AG09309 (cell line): ENCODE results near the gene QRSL1.

ENCODE experiments used
- DNase-seq: peaks from one replicate; pipeline ENCODE4 v3.0.0-alpha.2; 2010; ENCODE audit warnings: low read depth
- H3K4me3 ChIP-seq: 2 replicates; pipeline ENCODE4 v1.5.1; 2011; ENCODE audit warnings: mild to moderate bottlenecking, low read depth, low read length, moderate library complexity; ENCODE audit not compliant: control insufficient read depth
- TF ChIP-seq, protein P1 (sequence below): IDR thresholded peaks from 2 replicates; pipeline ENCODE4 v1.5.1; 2011; ENCODE audit warnings: mild to moderate bottlenecking, low read depth, low read length, inconsistent platforms; ENCODE audit not compliant: insufficient read depth, control insufficient read depth; ENCODE audit errors: missing control alignments

The QRSL1 gene

DNA sequence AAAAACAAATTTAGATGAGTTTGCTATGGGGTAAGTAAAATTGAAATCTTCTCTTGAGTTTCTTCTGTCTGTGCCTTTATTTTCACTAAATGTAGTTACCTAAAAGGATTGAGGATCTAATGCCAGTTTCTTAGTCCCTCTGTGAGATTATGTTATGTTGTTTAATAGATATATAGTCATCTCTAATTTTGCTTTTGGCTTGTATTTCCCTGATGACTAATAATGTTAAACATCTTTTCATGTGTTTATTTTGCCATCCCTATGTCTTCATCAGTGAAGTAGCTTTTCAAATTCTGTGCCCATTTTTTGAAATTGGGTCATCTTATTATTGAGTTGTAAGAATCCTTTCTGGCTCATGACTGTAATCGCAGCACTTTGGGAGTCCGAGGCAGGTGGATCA lies 13.7 kb downstream of the QRSL1 start:
- no peak for DNase-seq
- H3K4me3 ChIP-seq, result no peak overlapping the region
- TF ChIP-seq, protein P1, sequence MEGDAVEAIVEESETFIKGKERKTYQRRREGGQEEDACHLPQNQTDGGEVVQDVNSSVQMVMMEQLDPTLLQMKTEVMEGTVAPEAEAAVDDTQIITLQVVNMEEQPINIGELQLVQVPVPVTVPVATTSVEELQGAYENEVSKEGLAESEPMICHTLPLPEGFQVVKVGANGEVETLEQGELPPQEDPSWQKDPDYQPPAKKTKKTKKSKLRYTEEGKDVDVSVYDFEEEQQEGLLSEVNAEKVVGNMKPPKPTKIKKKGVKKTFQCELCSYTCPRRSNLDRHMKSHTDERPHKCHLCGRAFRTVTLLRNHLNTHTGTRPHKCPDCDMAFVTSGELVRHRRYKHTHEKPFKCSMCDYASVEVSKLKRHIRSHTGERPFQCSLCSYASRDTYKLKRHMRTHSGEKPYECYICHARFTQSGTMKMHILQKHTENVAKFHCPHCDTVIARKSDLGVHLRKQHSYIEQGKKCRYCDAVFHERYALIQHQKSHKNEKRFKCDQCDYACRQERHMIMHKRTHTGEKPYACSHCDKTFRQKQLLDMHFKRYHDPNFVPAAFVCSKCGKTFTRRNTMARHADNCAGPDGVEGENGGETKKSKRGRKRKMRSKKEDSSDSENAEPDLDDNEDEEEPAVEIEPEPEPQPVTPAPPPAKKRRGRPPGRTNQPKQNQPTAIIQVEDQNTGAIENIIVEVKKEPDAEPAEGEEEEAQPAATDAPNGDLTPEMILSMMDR, result no peak

DNA sequence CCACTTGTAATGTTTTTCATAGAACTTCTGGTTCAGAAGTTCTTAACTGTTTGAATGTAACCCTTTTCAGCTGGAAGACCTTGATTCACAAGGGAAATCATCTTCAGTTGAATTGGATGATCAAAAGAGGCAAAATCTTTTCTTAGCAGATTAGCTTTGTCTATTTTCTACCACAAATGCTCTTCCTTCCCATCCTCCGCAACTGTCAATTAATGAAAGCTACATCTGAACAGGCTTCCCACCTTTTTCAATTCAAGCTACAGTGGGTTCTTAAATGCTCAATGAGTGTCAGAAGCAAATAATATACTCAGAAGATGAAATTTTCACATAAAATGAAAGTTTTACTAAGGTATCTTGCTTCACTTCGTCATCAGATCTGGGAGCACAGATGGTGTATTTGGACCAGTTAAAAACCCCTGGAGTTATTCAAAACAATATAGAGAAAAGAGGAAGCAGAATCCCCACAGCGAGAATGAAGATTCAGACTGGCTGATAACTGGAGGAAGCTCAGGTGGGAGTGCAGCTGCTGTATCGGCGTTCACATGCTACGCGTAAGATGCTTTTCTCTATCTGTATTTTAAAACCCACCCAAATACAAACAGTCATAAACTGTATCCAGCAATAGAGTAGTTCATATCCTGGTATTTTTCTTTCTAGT lies 19.4 kb downstream of the QRSL1 start:
- TF ChIP-seq, protein P1, result no peak
- no peak overlapping the region for H3K4me3 ChIP-seq
- DNase-seq, result no peak

DNA sequence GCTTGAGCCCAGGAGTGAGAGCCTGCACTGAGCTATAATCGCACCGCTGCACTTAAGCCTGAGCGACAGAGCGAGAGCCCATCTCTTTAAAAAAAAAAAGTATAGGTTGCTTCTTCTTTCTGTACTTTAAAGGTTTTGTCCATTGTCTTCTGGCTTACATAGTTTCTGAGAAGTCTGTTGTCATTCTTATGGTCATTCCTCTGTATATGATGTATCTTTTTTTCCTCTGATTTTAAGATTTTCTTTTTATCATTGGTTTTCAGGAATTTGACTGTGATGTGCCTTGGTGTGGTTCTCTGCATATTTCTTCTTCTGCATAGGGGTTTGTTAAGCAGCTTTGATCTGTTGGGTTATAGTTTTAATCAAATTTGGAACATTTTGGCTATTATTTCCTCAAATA lies 29.1 kb downstream of the QRSL1 start:
- TF ChIP-seq, protein P1, result no peak
- no peak for DNase-seq
- no peak overlapping the region for H3K4me3 ChIP-seq

DNA sequence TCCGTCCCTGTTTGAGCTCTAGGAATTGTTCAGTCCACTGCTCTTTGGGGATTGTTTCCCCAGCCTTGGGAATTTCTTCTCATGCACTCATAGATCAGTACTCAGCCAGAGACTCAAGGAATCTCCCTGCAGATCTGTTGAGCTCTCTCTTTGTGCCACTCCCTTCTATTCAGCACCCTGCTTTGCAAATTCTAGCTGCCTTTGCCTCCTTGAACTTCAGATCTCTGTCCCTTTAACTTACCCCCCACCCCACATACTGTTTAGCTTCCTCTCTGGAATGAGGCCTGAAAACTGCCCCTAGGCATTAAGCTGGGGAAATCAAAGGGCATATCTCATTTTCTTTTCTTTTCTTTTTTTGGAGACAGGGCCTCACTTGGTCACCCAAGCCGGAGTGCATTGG lies 30.5 kb downstream of the QRSL1 start:
- no peak for DNase-seq
- TF ChIP-seq, protein P1, result no peak
- H3K4me3 ChIP-seq, result no peak overlapping the region

DNA sequence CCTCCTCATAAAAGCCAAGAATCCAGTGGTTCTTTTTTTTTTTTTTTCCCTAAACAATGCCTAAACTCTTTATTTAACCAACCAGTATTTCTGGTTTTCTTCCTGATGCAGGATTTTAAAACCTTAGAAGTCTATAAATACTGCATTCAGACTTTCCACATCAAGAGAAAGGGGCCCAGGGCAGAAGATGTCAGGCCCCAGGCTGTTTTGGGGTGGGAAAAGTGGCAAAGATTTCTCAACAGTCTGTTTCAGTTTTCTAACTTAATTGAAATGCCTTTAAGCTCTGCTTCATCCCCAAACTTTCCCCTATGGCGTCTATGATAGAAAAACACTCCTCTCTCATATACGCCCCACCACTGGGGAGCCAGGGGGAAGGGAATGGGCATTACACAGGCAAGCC lies 33.1 kb downstream of the QRSL1 start:
- H3K4me3 ChIP-seq, result no peak overlapping the region
- DNase-seq, result no peak
- TF ChIP-seq, protein P1, result no peak

DNA sequence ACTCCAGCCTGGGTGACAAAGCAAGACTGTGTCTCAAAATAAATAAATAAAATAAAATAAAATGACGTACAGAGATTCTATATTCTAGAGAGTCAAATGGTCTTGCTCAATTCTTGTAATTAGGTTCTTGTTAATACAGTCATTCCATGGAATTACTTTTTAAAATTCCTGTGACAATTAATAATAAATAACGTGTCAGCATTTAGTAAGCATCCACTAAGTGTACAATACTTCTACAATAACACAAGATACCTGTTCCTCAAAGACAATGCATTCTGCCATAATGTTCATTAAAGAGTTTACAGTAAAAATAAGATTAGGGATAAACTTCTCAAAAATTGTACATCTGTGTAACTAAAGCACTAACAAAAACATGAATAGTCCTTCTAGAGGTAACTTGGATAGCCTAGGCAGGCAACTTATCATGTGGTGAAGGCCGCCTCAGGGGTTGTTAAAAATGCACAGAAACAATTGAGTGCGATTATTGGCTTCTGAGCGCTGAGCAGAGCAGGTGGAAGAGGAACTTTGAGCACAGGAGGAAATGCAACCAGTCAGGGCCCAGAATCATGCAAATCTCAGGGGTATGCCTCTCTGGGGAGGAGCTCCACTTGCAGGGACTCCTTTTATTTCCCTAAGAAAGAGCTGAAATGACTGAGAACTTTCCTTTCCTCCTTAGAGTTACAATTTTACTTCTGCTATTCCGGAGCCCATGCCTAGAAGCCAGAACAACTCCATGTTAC lies 37.1 kb downstream of the QRSL1 start:
- TF ChIP-seq, protein P1, result no peak
- no peak for DNase-seq
- H3K4me3 ChIP-seq, result no peak overlapping the region
